GM18508 (cell line): ENCODE data around the gene SS18L1.

Experiments
- ATAC-seq: cut with Tn5 transposase; IDR thresholded peaks from one replicate; pipeline ENCODE4 v1.9.1; 2021; ENCODE audit warnings: moderate number of reproducible peaks; ENCODE audit not compliant: insufficient read depth, unreplicated experiment

Gene SS18L1

GRCh38 chr20:62168890-62169435 is 25.4 kb downstream of the SS18L1 start:
- no peak for ATAC-seq

DNA sequence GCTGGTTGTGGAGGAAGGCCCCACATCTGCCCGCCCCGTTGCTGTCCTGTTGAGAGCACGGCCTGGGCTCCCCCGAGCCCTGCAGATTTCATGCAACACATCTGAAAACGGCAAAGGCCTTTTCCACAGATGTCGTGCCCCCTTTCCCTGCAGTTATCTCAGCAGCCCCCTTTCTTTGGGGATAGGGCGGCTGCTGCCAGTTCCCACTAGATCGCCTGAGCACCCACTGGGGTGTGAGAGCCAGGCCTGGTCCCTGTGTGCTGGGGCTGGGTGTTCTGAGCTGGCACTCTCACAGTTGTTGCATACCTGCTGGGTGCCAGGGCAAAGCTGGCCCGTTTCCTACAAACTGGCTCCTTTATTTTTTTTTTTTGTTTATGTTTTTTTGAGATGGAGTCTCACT is 27.0 kb downstream of the SS18L1 start:
- ATAC-seq: no peak

DNA sequence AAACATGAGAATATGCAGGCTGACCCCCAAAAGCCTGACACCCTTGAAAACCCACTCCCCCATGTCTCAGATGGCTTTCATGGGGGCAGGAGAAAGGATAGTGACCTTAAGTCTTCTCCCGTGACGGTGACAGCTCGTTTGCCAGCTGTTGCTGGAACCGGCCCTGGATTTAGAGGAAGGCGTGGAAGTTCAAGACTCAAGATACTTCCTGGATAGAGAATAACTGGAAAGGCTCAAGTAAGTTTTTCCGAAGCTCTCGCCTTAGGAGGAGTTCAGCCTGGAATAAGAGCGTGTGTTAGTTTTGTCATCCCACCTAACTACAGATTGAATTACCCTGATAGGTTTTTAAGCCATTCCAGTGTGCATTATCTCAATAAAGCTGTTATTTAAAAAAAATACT is 27.7 kb downstream of the SS18L1 start:
- ATAC-seq: no peak

- ATAC-seq: no peak
These were observed 29.1 kb downstream of the SS18L1 start for GRCh38 chr20:62172666-62173065.

DNA sequence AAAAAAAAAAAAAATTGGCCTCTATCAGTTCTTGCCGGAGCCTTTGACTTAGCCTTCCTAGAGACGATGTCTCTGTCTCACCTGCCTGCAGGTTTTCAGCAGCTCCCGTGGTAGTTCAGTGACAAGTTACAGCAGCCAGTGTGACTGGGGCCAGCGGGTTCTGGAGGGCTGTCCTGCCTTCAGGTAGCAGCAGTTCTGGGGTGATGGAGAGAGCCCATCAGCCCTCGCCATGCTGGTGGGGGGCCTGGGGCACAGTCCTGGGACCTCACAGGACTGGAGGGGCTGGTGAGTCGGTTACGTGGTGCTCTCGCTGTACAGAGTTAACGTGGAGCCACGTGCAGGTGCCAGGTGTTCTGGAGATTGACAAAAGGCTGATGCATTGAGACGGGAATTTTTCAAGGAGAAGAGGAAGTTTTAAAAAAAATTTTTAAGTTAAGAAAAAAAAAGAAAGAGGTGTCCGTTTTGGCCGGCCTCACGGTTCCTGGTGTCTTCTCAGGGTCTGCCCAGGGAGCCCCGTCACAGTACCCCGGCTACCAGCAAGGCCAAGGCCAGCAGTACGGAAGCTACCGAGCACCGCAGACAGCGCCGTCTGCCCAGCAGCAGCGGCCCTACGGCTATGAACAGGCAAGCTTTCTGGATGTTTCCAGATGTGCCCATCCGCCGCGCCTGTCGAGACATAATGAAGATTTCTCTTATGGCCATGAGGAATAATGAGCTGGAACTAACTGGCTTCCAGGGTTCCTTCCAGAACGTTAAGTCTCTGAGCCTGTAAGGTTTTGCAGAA is 30.6 kb downstream of the SS18L1 start:
- ATAC-seq: no peak

DNA sequence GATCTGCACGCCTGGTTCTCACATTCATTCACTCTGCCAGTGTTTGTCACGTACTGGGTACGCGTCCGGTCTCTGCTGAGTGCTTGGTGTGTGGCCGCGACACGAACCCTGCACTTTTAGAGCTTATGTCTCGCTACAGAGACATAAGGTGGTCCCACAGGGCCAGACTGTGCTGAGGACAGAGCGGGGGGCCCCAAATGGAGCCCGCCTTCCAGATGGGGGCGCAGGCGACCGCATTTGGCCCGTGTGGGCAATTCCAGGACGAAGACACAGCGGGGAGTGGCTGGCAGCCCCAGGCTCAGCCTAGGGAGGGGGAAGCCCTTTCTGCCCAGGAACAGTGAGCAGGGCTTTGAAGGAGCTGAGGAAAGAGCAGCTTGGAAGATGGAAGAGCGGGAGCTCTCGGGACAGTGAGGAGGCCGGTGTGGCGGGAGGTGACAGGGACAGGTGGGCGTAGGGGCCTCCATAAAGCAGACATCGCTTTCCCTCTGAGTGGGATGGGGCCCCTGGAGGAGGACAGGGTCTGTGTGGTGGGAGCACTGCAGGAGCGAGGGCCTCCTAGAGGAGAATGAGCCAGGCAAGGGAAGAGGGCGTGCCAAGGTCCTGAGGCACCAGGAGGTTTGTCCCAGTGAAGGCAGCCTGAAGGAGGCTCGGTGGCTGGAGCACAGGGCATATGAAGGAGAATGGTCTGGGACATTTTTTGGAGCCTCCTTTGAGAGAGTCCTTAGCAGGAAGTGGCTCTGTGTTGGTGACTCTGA is 31.5 kb downstream of the SS18L1 start:
- no peak for ATAC-seq

GRCh38 chr20:62175711-62176110 is 32.1 kb downstream of the SS18L1 start:
- ATAC-seq: no peak

DNA sequence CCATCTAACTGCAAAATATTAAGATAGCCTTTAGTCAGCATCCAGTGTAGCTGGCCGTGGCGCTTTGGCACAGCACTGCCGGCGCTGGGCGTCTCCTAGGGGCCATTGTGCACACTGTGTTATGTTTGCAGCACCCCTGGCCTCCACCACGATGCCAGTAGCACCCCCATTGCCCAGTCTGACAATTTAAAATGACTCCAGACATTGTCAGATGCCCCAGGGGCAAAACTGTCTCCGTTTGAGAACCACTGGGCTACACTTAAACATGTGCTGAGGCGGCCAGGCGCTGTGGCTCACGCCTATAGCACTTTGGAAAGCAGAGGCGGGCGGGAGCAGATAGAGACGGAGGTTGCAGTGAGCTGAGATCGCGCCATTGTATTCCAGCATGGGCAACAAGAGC is 33.3 kb downstream of the SS18L1 start:
- ATAC-seq: no peak

DNA sequence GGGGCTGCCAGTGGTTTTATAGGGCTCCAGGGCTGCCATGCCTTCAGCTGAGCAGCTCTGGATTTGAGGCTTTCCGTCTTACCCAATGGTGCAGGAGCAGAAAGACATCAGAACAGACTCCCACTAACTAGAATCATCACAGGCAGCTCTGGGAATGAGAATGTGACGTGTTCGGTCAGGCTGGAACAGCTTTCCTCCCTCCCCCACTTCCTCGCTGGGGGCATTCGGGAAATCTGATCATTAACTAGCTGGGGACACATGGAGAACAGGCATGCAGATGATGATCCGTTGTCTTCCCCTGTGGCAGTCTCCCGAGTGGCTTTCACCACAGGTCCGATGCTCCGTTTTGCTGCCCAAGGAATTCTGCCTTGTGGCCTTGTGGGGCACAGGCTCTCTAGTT is 33.7 kb downstream of the SS18L1 start:
- no peak for ATAC-seq

GRCh38 chr20:62178316-62179161 is 35.0 kb downstream of the SS18L1 start:
- ATAC-seq: no peak

GRCh38 chr20:62179162-62179504 is 35.6 kb downstream of the SS18L1 start:
- ATAC-seq: no peak

- no peak for ATAC-seq
These were observed 38.2 kb downstream of the SS18L1 start for GRCh38 chr20:62181808-62182207.

- ATAC-seq: no peak
These were observed 39.2 kb downstream of the SS18L1 start, which contains the start of gene MTG2 for GRCh38 chr20:62182469-62183425. Gene MTG2, plus strand, starts transcription at chr20:62183028. Its CDS starts 10,393 bp downstream, at chr20:62193421.

DNA sequence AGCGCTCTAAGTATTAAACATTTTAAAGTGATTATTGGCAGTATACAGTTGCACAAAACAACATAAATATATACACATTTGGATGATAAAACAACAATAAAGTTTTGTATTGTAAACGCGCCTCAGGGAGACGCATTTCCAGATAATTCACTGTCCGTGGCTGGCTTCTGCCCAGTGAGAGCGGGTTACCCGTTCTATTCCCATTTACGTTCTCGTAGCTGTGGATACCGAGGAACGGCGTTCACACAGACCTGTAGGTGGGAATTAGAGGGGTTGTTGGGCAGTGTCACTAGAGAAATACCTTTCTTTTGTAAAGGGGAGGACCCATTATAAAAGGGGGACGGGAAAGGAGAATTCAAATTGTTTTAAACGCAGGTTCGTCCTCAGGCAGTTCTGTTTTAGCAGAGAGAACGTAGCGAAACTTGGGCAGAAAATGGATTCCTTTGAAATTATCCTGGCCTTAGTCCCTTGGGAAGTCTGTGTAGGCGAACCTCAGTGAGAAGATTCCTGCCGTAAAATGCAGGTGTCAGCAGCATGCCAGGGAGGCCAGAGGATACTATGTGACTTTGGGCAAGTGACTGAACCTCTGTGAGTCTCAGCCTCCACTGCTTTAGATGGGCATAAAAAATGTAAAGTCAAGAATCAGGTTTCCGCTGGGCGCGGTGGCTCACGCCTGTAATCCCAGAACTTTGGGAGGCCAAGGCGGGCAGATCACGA is 40.0 kb downstream of the SS18L1 start:
- no peak for ATAC-seq

- no peak for ATAC-seq
These were observed 42.5 kb downstream of the SS18L1 start for GRCh38 chr20:62186096-62186426.

DNA sequence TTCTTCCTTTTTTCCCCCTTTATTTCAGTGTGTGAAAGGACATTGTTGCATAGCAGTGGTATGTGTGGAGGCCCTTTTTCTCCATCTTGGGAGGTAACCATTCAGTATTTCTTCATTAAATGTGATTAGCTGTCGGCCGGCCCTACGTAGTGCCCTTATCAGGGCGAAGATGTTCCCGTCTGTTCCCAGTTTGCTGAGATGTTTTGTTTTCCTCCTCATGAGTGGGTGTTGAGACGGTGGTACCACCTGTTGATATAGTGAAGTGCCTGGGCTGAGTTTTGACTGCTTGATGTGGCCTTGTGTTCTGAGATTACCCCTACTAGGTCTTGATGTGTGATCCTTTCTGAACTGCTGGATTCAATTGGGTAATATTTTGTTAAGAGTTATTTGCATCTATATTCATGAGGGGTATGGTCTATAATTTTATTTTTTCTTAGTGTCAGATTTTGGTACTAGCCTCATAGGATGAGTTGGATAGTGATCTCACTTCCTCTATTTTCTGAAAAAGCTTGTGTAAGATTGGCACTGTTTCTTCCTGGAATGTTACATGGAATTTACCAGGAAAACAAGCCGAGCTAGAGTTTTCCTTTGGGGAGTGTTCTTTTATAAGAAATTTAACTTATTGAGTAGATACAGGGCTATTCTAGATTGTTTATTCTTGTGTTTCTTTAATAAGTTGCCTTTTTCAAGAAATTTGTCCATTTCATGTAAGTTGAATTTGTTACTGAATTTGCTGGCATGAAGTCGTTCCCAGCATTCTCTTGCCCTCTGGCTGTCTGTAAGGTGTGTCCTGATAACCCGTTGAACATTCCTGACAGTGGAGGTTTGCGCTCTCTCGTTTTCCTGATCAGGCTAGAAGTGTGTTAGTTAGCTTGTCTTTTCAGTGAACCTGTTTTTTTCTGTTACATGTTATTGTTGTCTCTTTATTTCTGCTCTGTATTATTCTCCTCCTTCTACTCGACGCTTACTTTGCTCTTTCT is 43.6 kb downstream of the SS18L1 start:
- ATAC-seq: no peak

GRCh38 chr20:62190639-62191411 is 47.3 kb downstream of the SS18L1 start:
- no peak for ATAC-seq
